ENCODE measurements around the gene NCK2. TPM values are rescaled to one million over a fixed set of nuclear protein-coding genes. Genes with fewer than 3 reads are reported as not detected.
"Not testable (repeated sequence)": the region's sequence is repeated elsewhere in the genome, so short reads cannot be mapped to it uniquely, and the experiment has no call there.

The NCK2 gene
- total and polyA plus RNA-seq, 9 of the 15 experiments (the other 6 are each of a cell fraction or from before 2014, with no cell fraction given) = 0.90 to 27.9 (median 15.9) TPM

GRCh38 chr2:105756435-105756834 is 11.7 kb downstream of the NCK2 start (continued):
- no peak for TF ChIP-seq BCLAF1 (IDR thresholded peaks at IDR 0.05; ENCODE audit: borderline replicate concordance in 1 of 2, control insufficient read depth in 1 of 2, low read depth in 2 of 2, low read length in 1 of 2)

DNA sequence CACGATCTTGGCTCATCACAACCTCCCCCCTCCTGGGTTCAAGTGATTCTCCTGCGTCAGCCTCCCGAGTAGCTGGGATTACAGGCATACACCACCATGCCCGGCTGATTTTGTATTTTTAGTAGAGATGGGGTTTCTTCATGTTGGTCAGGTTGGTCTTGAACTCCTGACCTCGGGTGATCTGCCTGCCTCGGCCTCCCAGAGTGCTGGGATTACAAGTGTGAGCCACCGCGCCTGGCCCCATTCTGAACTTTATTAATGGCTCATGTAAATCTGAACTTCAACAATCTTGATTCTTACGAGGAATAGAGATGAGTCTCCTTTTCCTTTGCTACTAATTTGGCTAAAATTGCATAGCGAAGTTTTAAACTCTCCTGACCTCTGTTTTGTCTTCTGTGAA is 12.2 kb downstream of the NCK2 start:
- H3K79me2 ChIP-seq (ENCODE audit: control insufficient read depth, insufficient read depth, low read length); FAIRE-seq; POLR2A ChIA-PET; H3K27ac ChIP-seq (ENCODE audit: extremely low read depth, low read depth, low read length); H3K4me1 ChIP-seq (replicated peaks in 1 of 2; ENCODE audit: control insufficient read depth in 2 of 2, insufficient read depth in 2 of 2, low read length in 2 of 2); H3K4me2 ChIP-seq (ENCODE audit: insufficient read depth, low read length); H3K9me1 ChIP-seq (ENCODE audit: control insufficient read depth, insufficient read depth, low read length); ATAC-seq; H3K27me3 ChIP-seq (ENCODE audit: control insufficient read depth in 2 of 2, insufficient read depth in 2 of 2, low read length in 2 of 2); H3K4me3 ChIP-seq; H3K36me3 ChIP-seq (ENCODE audit: control insufficient read depth, insufficient read depth, low read length); intact Hi-C loops (cut with micrococcal nuclease); H3K9ac ChIP-seq (ENCODE audit: insufficient read depth in 1 of 2, low read depth in 2 of 2, low read length in 2 of 2); H3K9me3 ChIP-seq (replicated peaks; ENCODE audit: control insufficient read depth, insufficient read depth, low read depth, low read length); H2AFZ ChIP-seq (ENCODE audit: low read depth, low read length); BruUV-seq (replicated peaks); H4K20me1 ChIP-seq (replicated peaks; ENCODE audit: control insufficient read depth, insufficient read depth, low read length); DNase-seq (ENCODE audit: extremely low read depth in 1 of 4, low spot score in 3 of 4); in situ Hi-C loops (cut with MboI); CTCF ChIA-PET (ENCODE audit: low intra/inter-chr PET ratio): not testable (repeated sequence)
- 54% methylated on average over 9 of the region's 10 CpGs for WGBS (ENCODE audit: insufficient coverage, low coverage, missing lambda C conversion rate)

Data from K562 (cell line).